ENCODE data around the gene OR6A2.

The OR6A2 gene

GRCh38 chr11:6833356-6833755, 33.9 kb upstream of the OR6A2 start:
- no peaks in the 10 kb centered on the region for H3K9me3 ChIP-seq (ENCODE audit: severe bottlenecking)
- DNase-seq, result no peak
- TF ChIP-seq, protein P1, sequence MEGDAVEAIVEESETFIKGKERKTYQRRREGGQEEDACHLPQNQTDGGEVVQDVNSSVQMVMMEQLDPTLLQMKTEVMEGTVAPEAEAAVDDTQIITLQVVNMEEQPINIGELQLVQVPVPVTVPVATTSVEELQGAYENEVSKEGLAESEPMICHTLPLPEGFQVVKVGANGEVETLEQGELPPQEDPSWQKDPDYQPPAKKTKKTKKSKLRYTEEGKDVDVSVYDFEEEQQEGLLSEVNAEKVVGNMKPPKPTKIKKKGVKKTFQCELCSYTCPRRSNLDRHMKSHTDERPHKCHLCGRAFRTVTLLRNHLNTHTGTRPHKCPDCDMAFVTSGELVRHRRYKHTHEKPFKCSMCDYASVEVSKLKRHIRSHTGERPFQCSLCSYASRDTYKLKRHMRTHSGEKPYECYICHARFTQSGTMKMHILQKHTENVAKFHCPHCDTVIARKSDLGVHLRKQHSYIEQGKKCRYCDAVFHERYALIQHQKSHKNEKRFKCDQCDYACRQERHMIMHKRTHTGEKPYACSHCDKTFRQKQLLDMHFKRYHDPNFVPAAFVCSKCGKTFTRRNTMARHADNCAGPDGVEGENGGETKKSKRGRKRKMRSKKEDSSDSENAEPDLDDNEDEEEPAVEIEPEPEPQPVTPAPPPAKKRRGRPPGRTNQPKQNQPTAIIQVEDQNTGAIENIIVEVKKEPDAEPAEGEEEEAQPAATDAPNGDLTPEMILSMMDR (IDR thresholded peaks at IDR 0.05; ENCODE audit: low read depth, low read length), result no peak
- H3K4me3 ChIP-seq (ENCODE audit: low read depth, low read length), result no peak overlapping the region
- no peaks in the 10 kb centered on the region for H3K27me3 ChIP-seq (ENCODE audit: insufficient read depth, low read depth, severe bottlenecking)
- no peak overlapping the region for H3K27ac ChIP-seq
- no peaks in the 10 kb centered on the region for H3K36me3 ChIP-seq

DNA sequence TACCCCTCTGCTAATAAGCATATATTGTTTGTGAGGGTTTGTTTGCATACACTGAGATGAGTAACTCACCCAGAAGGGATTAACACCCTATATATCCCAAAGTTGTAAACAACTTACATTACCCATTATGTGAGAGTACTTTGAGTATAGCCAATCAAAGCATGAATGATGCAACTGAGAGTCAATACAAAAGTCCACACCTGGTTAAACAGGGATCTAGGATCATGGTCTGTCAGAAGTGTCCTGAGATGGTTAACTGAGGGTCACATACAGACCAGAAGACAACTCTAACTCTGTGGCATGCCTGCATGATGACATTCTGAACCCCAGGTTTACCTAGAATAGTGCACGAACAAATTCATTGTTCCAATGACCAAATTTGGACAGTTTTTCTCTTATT, 28.6 kb upstream of the OR6A2 start:
- no peak for DNase-seq
- no peak overlapping the region for H3K4me3 ChIP-seq (ENCODE audit: low read depth, low read length)
- H3K9me3 ChIP-seq (ENCODE audit: severe bottlenecking), result no peaks in the 10 kb centered on the region
- no peak overlapping the region for H3K27ac ChIP-seq
- H3K36me3 ChIP-seq, result no peaks in the 10 kb centered on the region
- H3K27me3 ChIP-seq (ENCODE audit: insufficient read depth, low read depth, severe bottlenecking), result no peaks in the 10 kb centered on the region
- TF ChIP-seq, protein P1 (IDR thresholded peaks at IDR 0.05; ENCODE audit: low read depth, low read length), result no peak

GRCh38 chr11:6825231-6825744, 25.8 kb upstream of the OR6A2 start:
- TF ChIP-seq, protein P1 (IDR thresholded peaks at IDR 0.05; ENCODE audit: low read depth, low read length), result no peak
- Histone ChIP-seq H3K36me3 (no peaks in the 10 kb centered on the region), H3K27me3 (ENCODE audit: insufficient read depth, low read depth, severe bottlenecking) (no peaks in the 10 kb centered on the region), H3K4me3 (ENCODE audit: low read depth, low read length) (no peak overlapping the region), H3K27ac (no peak overlapping the region), H3K9me3 (ENCODE audit: severe bottlenecking) (no peaks in the 10 kb centered on the region)
- DNase-seq, result no peak

- TF ChIP-seq, protein P1 (IDR thresholded peaks at IDR 0.05; ENCODE audit: low read depth, low read length), result no peak
- H3K4me3 ChIP-seq (ENCODE audit: low read depth, low read length), result no peak overlapping the region
- DNase-seq, result no peak
- no peak overlapping the region for H3K27ac ChIP-seq
- H3K36me3 ChIP-seq, result no peaks in the 10 kb centered on the region
- no peaks in the 10 kb centered on the region for H3K9me3 ChIP-seq (ENCODE audit: severe bottlenecking)
- H3K27me3 ChIP-seq (ENCODE audit: insufficient read depth, low read depth, severe bottlenecking), result no peaks in the 10 kb centered on the region
Measured at GRCh38 chr11:6824136-6824823, 24.8 kb upstream of the OR6A2 start.

- Histone ChIP-seq H3K27ac (no peak overlapping the region), H3K36me3 (no peaks in the 10 kb centered on the region), H3K27me3 (ENCODE audit: insufficient read depth, low read depth, severe bottlenecking) (no peaks in the 10 kb centered on the region), H3K4me3 (ENCODE audit: low read depth, low read length) (no peak overlapping the region), H3K9me3 (ENCODE audit: severe bottlenecking) (no peaks in the 10 kb centered on the region)
- DNase-seq, result no peak
- TF ChIP-seq, protein P1 (IDR thresholded peaks at IDR 0.05; ENCODE audit: low read depth, low read length), result no peak
Measured at GRCh38 chr11:6818967-6819366, 19.5 kb upstream of the OR6A2 start.

GRCh38 chr11:6817694-6818093, 18.2 kb upstream of the OR6A2 start:
- no peaks in the 10 kb centered on the region for H3K9me3 ChIP-seq (ENCODE audit: severe bottlenecking)
- H3K27me3 ChIP-seq (ENCODE audit: insufficient read depth, low read depth, severe bottlenecking), result no peaks in the 10 kb centered on the region
- TF ChIP-seq, protein P1 (IDR thresholded peaks at IDR 0.05; ENCODE audit: low read depth, low read length), result 0 out of 2 replicates have a peak, but pooled peaks have one; percentile 3
- no peak overlapping the region for H3K4me3 ChIP-seq (ENCODE audit: low read depth, low read length)
- DNase-seq, result peak; percentile 12
- no peaks in the 10 kb centered on the region for H3K36me3 ChIP-seq
- H3K27ac ChIP-seq, result no peak overlapping the region

Data from WERI-Rb-1 (cell line).